ENCODE data around the gene XPR1.

DNA sequence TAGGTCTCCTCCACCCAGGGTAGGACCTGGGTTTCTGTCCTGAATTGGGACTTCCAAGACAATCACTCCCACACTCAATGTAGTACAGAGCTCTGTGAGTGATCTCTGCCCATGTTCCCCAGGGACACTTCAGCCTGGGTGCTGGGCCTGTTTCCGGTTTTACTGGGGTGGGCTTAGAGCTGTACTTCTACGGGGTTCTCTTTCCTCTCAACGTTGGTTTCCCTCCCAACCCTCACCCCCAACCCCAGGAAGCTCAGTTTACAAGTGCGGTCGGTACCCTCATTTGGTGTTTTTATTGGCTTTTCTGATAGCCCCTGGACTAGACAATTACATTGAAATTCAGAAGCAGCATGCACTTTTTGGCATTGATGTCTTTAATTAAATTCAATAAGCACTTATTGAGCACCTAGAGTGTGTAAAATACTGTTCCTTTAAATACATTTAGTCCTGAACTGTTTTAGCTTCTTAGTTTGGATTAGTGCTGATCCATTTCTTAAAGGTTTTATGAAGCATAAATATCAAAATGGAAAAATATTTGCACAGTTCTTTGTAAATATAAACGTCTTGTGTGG is 542 bp upstream of the XPR1 start:
- TF ChIP-seq, protein P1, sequence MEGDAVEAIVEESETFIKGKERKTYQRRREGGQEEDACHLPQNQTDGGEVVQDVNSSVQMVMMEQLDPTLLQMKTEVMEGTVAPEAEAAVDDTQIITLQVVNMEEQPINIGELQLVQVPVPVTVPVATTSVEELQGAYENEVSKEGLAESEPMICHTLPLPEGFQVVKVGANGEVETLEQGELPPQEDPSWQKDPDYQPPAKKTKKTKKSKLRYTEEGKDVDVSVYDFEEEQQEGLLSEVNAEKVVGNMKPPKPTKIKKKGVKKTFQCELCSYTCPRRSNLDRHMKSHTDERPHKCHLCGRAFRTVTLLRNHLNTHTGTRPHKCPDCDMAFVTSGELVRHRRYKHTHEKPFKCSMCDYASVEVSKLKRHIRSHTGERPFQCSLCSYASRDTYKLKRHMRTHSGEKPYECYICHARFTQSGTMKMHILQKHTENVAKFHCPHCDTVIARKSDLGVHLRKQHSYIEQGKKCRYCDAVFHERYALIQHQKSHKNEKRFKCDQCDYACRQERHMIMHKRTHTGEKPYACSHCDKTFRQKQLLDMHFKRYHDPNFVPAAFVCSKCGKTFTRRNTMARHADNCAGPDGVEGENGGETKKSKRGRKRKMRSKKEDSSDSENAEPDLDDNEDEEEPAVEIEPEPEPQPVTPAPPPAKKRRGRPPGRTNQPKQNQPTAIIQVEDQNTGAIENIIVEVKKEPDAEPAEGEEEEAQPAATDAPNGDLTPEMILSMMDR (IDR thresholded peaks at IDR 0.05): no peak
- no peak for TF ChIP-seq POLR2A (IDR thresholded peaks at IDR 0.05)

Data from uterus (tissue), 2 donors.